Stimulated activated CD8-positive, alpha-beta memory T cell treated with anti-CD3 and anti-CD28 coated beads, Interleukin-4, amount 100 ng/mL, for 4 hours (primary cell): ENCODE results near the gene GNAQ.
"Not testable (repeated sequence)": the region's sequence is repeated elsewhere in the genome, so short reads cannot be mapped to it uniquely, and the experiment has no call there.

Experiments used
- DNase-seq, 2 donors: peaks; one replicate each; pipeline ENCODE4 v3.0.0-alpha.2; 2020; ENCODE audit warnings: low read depth in 2 of 2, low spot score in 1 of 2

GNAQ gene

DNA sequence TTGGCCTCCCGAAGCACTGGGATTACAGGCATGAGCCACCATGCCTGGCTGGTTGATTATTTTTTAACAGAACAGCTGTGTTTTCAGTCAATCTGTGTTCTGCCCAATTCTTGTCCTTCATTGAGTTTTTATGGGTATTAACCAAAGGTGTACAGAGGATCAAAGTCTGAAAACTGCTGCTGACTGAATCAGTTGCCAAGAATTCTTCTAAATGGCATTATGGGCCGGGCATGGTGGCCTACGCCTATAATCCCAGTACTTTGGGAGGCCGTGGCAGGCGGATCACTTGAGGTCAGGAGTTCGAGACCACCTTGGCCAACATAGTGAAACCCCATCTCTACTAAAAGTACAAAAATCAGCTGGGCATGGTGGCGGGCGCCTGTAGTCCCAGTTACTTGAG is 150.0 kb downstream of the GNAQ start:
- DNase-seq, result not testable (repeated sequence)

DNA sequence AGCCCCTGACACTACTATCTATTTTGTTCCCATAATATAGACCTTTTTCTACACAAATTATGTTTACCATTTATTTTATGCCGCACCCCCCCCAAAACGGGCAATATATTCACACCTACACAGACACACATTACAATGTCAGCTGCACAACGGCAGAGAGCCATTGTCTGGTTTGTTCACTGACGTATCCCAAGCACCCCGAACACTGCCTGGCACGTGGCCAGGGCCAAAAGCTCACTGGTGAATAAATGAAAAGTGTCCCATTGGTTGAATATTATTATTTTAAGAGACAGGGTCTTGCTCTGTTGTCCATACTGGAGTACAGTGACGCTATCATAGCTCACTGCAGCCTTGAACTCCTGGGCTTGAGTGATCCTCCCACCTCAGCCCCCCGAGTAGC is 150.5 kb downstream of the GNAQ start:
- no peak for DNase-seq

DNA sequence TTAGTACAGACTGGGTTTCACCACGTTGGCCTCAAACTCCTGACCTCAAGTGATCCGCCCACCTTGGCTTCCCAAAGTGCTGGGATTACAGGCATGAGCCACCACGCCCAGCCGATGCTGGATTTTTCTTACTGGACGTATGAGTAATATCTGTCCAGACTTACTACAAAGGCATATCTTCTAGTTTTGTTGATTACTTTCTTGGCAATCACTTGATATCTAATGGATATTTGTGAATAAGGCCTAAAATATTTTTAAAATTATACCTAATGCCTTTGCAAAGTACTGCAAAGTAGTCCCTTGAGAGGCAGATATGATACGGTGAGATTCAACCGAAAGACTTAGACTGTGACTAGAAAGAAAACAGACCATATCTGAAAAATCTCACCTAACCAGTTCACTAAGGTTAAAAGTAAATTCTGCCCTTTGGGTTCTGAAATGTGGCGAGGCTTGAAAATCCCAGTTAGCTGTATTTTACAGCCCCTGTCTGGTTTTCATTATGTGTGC is 152.1 kb downstream of the GNAQ start:
- no peak for DNase-seq

DNA sequence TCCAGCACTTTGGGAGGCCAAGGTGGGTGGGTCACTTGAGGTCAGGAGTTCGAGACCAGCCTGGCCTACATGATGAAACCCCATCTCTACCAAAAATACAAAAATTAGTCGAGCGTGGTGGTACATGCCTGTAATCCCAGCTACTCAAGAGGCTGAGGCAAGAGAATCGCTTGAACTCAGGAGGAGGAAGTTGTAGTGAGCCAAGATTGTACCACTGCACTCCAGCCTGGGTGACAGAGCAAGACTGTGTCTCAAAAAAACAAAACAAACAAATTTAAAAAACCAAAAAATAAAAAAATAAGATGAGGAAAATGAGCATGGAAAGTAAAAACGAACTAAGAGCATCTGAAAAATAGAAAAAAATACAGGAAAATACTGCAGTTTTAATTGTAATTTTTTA is 152.8 kb downstream of the GNAQ start:
- not testable (repeated sequence) for DNase-seq

DNA sequence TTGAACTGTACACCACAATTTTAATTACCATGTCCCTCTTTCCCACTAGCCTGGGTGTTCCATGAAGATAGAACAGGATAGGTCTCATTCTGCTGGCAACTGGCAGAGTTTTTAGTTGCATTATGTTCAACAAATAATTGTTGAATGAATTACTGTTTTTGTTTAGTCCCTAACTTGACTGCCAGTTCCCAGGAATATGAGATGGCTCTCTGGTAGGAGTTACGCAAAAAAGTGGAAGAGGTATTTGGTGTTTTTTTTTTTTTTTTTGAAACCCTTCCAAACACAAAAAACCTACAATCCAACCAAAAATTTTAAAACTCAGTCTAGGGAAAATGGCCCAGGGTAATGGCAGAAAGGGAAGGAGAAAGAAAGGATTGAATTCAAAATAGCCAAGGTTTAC is 153.6 kb downstream of the GNAQ start:
- no peak for DNase-seq

DNA sequence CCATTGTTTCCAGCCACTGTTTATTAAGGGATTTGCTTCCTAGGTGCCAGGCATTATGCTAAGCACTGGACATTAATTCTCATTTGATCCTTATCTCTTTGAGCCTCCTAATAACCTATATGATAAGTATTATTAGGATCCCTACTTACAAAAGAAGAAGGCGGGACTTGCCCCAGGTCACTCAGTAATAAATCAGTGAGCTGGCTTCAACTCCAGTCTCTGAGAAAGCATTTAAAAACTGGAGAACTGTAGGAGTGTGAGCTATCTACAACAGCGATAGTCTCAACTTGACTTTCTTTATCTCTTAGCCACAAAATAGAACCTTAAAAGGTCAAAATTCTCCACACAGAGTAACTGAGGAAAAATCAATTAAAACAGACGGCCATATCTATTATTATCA is 155.0 kb downstream of the GNAQ start:
- no peak for DNase-seq

DNA sequence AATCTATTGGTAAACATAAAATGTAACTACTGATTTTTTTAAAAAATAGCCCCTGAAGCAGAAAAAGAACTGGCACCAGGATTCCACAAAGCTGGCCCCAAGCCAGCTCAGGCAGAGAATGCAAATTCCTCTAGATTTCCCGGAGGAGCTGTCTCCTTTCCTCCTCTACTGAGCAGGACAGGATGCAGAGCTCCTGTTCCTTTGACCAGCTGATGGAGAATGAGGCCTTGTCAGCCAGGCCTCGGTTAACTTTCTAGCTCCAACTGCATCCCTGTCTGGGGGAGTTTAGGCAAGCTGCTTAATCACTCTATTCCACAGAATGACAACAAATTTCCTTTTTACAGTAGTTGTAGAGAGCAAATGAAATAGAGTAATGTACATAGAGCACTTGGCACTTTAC is 155.5 kb downstream of the GNAQ start:
- no peak for DNase-seq

DNA sequence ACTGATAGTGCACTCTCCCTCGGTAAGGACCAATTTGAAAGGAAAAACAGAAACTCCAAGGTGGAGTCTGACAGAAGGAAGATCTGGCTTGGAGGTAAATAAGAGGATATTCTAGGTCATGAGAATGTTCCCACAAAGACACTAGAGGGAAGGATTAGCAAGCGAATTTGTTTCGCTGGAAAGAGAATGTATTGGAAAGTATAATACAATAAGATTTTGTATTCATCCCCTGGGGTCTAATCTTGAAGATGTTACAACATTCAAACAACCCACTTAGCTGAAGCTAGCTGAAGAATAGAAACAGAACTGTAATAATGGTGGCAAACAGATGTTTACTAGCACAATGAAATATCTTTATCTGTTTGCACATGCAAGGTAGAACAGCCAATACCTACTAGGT is 158.7 kb downstream of the GNAQ start:
- no peak for DNase-seq

DNA sequence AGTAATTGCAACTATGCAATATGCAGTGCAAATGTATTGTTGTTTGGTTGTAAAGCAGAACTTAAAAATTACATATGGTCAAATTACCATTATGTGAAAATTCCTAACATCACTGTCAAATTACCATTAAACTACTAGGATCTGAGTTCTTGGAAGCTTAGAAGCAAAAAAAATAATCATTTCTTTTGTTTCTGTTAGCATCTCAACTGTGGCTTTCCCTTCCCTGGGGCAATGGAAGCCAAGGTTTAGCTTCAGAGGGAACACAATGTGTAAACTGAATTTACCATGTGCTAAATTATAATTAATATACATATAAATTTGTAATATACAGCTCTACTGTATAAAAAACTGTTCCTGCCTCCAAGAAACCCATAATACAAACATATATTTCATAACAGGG is 159.4 kb downstream of the GNAQ start:
- no peak for DNase-seq

DNA sequence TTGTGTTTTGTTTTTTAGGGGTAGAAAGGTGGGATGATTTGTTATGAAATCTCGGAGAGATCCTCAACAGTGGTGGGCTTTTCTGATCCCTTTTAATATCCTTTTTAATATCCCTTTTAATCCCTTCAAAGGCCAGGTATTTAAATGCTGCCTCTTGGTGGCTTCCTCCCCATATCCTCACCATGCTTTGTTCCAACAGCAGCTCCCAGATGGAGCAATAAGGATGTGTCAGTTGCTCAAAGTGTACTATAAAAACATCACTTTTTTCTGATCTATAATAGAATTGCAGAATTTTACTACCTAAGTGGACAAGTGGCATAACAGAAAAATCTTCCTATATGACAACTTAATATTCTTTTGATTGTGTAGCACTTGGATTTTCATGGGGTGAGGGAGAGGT is 160.1 kb downstream of the GNAQ start:
- no peak for DNase-seq

DNA sequence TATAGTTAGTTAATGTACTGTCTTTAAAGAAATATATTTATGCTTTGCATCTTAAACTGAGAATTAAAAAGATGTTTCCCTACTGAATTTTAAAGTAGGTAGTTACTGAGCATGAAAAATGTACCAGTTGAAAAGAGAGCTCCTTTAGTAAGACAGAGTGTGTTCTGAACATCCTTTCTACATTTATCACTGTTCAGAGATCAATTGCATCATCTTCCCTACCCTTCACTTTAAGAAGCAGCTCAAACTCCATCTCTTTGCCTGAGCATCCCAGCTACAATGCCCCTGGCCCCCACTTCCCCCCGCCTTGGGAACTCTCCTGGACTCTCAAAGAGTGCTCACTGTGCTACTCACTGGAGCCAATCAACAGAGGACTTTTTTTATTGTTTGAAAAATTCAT is 164.7 kb downstream of the GNAQ start:
- DNase-seq, result no peak

DNA sequence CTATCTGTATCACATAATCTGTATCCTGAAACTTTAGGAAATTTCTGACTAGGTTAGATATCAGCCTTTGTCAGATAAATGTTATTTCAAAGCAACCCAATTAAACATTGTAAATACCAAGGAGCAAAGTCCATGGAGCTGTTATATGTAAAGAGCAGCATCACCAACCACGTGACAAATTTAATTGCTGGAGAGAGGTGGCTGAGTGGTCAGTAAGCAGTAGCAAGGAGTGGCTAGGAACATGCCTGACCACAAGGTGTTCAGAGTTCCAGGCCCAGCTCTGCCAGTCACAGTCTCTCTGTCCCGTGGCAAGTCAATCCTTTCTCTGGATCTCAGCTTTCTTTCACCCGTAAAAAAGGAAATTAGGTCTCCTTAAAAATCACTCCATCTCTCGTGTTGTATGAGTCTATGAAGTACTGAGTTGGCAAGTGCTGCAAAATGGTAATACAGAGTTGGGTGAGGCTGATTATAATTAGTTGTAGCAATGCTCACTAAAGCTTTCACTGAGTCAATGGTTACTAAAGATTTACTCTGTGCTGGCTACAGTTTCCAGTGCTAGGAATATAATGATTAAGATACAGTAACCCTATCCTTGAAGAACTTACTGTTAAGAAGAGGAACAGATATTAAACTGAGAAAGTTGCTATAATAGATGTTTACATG is 166.1 kb downstream of the GNAQ start:
- DNase-seq, result no peak

DNA sequence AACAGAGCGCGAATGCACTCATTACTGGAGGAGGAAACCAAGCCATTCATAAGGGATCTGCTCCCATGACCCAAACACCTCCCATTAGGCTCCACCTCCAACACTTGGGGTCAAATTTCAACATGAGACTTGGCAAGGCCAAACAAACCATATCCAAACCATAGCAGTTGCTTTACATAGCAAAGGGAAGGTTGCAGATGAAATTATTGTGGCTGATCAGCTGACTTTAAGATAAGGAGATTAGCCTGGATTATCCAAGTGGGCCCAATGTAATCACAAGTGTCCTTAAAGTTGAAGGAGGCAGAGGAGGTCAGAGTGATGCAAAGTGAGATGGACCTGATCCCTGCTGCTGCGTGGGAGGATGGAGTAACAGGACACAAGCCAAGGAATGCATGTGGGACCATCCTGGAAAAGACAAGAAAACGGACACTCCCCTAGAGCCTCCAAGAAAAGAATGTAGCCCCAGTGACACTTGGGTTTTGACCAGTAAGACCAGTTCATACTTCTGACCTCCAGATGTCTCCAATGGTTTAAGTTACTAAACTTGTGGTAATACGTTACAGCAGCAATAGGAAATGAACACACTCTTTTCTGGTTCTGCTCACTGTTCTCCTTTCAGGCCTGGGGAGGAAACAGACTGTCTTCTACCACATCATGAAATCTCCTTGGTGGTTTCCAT is 167.3 kb downstream of the GNAQ start:
- no peak for DNase-seq

DNA sequence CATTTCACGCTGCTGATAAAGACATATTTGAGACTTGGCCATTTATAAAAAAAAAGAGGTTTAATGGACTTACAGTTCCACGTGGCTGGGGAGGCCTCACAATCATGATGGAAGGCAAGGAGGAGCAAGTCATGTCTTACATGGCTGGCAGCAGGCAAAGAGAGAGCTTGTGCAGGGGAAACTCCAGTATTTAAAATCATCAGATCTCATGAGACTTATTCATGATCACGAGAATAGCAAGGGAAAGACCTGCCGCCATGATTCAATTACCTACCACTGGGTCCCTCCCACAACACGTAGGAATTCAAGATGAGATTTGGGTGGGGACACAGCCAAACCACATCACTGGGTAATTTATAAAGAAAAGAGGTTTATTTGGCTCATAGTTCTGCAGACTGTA is 168.0 kb downstream of the GNAQ start:
- not testable (repeated sequence) for DNase-seq

DNA sequence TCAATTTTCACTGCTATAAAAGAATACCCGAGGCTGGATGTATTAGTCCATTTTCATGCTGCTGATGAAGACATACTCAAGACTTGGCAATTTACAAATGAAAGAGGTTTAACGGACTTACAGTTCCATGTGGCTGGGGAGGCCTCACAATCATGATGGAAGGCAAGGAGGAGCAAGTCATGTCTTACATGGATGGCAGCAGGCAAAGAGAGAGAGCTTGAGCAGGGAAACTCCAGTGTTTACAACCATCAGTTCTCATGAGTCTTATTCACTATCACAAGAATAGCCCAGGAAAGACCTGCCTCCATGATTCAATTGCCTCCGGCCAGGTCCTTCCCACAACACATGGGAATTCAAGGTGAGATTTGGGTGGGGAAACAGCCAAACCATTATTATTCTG is 170.7 kb downstream of the GNAQ start:
- not testable (repeated sequence) for DNase-seq

DNA sequence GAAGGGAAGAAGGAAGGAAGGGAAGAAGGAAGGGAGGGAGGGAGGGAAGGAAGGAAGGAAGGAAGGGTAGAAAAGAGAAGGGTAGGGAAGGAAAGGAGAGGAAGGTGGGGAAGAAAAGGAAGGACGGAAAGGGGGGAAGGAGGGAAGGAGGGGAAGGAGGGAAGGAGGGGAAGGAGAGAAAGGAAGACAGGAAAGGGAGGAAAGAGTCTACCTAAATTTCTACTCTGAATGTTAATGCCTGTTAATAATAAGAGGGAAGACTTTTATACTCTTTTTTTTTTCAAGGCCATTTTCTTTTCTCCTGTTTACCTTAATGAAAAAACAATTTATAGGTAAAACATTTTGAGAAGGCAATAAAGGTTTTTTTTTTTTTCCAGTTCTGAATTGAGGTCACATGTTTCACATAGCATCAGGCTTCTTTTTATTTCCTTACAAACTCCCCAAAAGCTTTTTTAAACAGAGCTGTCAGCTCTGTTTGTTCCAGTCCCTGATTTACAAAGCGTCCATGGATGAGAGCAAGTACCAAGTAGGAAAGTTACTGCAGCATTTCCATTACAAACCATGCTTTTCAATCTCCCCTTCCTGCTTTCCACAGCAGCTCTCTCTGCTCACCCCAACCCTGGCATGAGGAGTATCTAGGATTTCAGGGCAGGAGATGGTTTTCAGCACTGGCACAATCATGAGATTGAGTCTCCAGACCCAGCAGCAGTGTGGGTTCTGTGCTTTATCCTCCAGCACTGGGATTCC is 173.9 kb downstream of the GNAQ start:
- no peak for DNase-seq

DNA sequence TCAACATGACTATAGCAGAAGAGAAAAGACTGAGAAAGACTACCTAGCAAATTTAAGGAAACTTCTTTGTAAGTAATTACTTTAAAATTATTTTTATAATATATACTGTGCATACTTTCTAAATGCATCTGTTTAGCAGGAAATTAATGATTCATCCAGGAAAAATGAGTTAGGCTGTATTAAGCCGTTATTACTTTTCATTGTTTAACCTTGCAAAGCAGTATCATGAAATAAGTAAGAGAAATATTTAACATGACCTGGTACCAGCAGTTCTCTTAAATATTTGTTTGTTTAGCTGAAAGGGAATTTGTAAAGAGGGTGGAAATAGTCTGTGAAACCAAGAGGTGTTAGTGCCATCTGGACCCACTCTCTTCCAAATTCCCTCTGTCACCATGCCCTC is 175.0 kb downstream of the GNAQ start:
- DNase-seq, result no peak

DNA sequence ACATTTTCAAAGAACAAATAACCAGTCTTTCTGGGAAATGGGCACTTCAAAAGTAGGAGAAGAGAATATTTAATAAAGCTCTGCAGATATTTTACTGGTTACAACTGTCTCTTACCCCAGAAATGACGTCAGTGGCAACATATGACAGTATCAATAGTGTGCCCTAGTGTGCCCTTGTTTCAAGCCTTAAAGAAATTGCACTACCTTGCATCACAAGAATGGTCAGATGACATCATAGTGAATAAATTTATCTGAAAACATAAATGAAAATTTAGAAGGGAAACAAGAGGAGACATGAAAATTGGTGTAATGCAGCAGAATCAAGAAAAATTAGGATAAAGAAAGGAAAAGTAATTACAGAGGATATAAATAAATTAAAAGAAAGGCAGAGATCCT is 176.7 kb downstream of the GNAQ start:
- DNase-seq, result no peak

DNA sequence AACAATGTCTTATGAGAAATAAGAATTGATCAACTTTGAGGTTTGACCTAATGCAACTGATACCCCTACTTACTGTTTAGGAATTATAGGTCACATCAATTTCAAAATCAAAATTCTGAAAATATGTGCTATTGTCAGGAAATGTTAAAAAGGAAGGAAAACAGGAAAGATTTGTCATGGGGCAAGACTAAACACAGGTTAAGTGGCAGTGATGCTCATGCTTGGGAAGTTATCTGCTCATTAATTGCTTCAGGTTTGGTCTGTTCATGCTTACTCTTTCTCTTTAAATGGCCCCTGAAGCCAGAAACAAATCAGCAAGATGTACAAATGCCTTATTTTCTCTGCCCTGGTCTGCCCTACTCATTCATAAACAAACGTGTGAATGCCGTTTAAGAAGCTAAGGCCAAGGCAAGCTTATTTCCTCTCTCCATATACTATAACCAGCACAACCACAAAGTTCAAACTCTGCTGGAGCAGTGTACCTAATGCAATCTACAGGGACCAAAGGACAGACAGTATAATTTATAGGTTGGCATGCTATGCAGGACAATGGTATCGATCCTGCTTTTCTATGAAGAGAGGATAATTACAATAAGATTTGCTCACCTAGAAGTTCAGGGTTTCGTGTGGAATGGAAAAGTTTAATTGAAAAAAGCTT is 177.2 kb downstream of the GNAQ start:
- no peak for DNase-seq

DNA sequence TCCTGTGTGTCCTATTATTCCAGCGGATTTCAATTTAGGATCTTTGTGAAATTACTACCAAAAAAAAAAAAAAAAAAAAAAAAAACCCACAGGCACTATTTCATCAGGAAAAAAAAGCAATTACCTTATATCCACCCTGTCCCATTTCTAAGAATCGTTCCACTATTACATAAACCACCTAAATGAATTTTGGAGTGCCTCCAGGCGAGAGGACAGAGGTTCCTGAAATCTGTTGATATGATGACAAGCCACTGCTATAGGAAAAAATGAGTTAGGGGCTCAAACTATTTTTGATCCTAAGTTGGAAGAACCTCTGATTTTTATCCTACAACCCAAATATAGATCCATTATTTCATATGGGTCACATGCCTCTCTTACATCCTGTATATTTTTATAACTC is 177.9 kb downstream of the GNAQ start:
- no peak for DNase-seq

DNA sequence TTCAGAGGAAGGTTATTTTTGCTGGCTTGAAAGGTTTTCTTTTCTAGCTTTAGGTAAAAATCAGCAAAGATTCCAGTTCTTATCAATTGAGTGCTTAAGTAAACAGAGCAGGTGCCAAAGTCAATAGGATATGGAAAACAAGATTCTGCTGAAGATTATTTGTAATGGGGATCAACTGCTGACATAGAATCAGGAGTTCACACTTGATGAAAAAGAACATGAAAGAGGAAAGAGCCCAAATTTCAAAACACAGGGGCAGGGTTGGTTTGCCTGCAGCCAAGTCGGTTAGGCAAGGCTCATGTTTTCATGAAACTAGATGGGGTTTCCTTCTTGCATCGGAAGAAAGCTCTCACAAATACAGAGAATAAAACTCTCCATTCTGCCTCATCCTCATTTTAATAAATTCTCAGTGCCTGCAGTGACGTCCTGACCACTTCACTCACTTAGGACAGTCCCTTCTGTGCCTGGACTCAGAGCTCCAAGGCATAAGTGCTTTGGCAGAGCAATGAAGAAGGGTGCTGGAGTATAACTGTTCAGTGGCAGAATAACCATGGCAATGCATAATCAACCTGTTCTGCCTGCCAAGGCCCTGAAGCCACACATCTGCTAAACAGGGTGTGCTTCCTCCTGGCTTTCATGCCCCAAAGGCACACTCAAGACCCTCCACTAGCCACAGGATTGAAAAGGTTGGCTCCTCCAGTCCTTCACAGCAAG is 179.6 kb downstream of the GNAQ start:
- DNase-seq, result no peak
